ENCODE measurements around the gene OLFM4. TPM values are rescaled to one million over a fixed set of nuclear protein-coding genes. Genes with fewer than 3 reads are reported as not detected.

OLFM4 gene
- total RNA-seq, 1 donor from 2014 or later, result not detected

GRCh38 chr13:53014495-53015443 lies 13.8 kb upstream of the OLFM4 start:
- intact Hi-C loops (cut with micrococcal nuclease), result no loop called here

- intact Hi-C loops (cut with micrococcal nuclease), result no loop called here
These were observed 12.6 kb upstream of the OLFM4 start for GRCh38 chr13:53015971-53016370.

GRCh38 chr13:53017433-53017970 lies 11.1 kb upstream of the OLFM4 start:
- intact Hi-C loops (cut with micrococcal nuclease), result no loop called here

- intact Hi-C loops (cut with micrococcal nuclease), result no loop called here
These were observed 9.6 kb upstream of the OLFM4 start for GRCh38 chr13:53018690-53019647.

GRCh38 chr13:53020764-53021335 lies 7.8 kb upstream of the OLFM4 start:
- intact Hi-C loops (cut with micrococcal nuclease), result no loop called here

GRCh38 chr13:53023246-53023645 lies 5.4 kb upstream of the OLFM4 start:
- intact Hi-C loops (cut with micrococcal nuclease), result no loop called here

GRCh38 chr13:53028063-53028462 lies 550 bp upstream of the OLFM4 start:
- intact Hi-C loops (cut with micrococcal nuclease), result no loop called here

- intact Hi-C loops (cut with micrococcal nuclease), result no loop called here
These were observed 4.2 kb downstream of the OLFM4 start for GRCh38 chr13:53032849-53033248.

- intact Hi-C loops (cut with micrococcal nuclease), result no loop called here
These were observed 10.4 kb downstream of the OLFM4 start for GRCh38 chr13:53038993-53039392.

GRCh38 chr13:53041968-53042516 lies 13.4 kb downstream of the OLFM4 start:
- intact Hi-C loops (cut with micrococcal nuclease), result no loop called here

- intact Hi-C loops (cut with micrococcal nuclease), result no loop called here
These were observed 14.3 kb downstream of the OLFM4 start for GRCh38 chr13:53042877-53043276.

- intact Hi-C loops (cut with micrococcal nuclease), result no loop called here
These were observed 14.8 kb downstream of the OLFM4 start for GRCh38 chr13:53043398-53043797.

- intact Hi-C loops (cut with micrococcal nuclease), result no loop called here
These were observed 16.6 kb downstream of the OLFM4 start for GRCh38 chr13:53045189-53045588.

- intact Hi-C loops (cut with micrococcal nuclease), result no loop called here
These were observed 20.3 kb downstream of the OLFM4 start for GRCh38 chr13:53048880-53049279.

- intact Hi-C loops (cut with micrococcal nuclease), result no loop called here
These were observed 21.5 kb downstream of the OLFM4 start for GRCh38 chr13:53050151-53050550.

GRCh38 chr13:53052675-53053074 lies 24.1 kb downstream of the OLFM4 start:
- intact Hi-C loops (cut with micrococcal nuclease), result no loop called here

GRCh38 chr13:53054569-53054968 lies 26.0 kb downstream of the OLFM4 start:
- intact Hi-C loops (cut with micrococcal nuclease), result no loop called here

GRCh38 chr13:53058065-53058679 lies 29.6 kb downstream of the OLFM4 start:
- intact Hi-C loops (cut with micrococcal nuclease), result no loop called here

GRCh38 chr13:53060840-53061490 lies 32.4 kb downstream of the OLFM4 start:
- intact Hi-C loops (cut with micrococcal nuclease), result no loop called here

GRCh38 chr13:53064731-53065130 lies 36.1 kb downstream of the OLFM4 start:
- intact Hi-C loops (cut with micrococcal nuclease), result no loop called here
